Measurements from ENCODE around the gene OTUB1. TPM values are rescaled to one million over a fixed set of nuclear protein-coding genes. Genes with fewer than 3 reads are reported as not detected.

OTUB1 gene
- total RNA-seq (2022) = 50.9 and 56.0 TPM in 2 replicates
- Bru-seq, nascent RNA = percentile 59 among the genes with signal in this experiment
- BruChase-seq, experiment 1, labeled RNA remaining after a 6-hour chase = percentile 78 among the genes with signal in this experiment
- percentile 66 among the genes with signal in this experiment for BruChase-seq, experiment 2, labeled RNA remaining after a 2-hour chase
- long read RNA-seq, transcript OTUB1-201 (6 exons, 2,493 nt) = minor isoform, 37 of 259 reads
- long read RNA-seq, transcript OTUB1-209 (7 exons, 1,729 nt) = major isoform, 176 of 259 reads
- long read RNA-seq, partial matches to known transcripts = 5 of 259 reads
- long read RNA-seq, other reads (novel, unspliced or antisense) = 41 of 259 reads

- H3K4me3 Mint-ChIP-seq (ENCODE audit: unreplicated experiment) = peak within 1 kb of the TSS; percentile 87
- H3K9me3 Mint-ChIP-seq (ENCODE audit: unreplicated experiment) = no peaks in the 10 kb centered on the region
- H3K36me3 Mint-ChIP-seq (ENCODE audit: insufficient read depth, unreplicated experiment) = peaks cover 39% of the 10 kb centered on the region
- peak within 1 kb of the TSS; percentile 96 for H3K27ac Mint-ChIP-seq (ENCODE audit: low read depth, unreplicated experiment)
- no TSS peak for BruUV-seq (replicated peaks)
- DNase-seq (ENCODE audit: unreplicated experiment) = peak; percentile 98
- intact Hi-C loops (cut with micrococcal nuclease) = loop anchor here (1.0 to 5.0 kb wide), 2 partner anchors 10 to 161 kb away; no protein-coding TSS in a partner anchor
- no peaks in the 10 kb centered on the region for H3K27me3 Mint-ChIP-seq (ENCODE audit: insufficient read depth, unreplicated experiment)
- ChIA-PET POLR2A (interaction anchor here (0.7 to 1.7 kb wide), 10 partner anchors 9 to 195 kb away, joined by 3 to 36 read pairs (median 4); partner anchors contain the start of gene COX8A), CTCF (interaction anchor here (0.8 to 1.2 kb wide), 4 partner anchors 10 to 161 kb away, joined by 3 read pairs; no protein-coding TSS in a partner anchor)
- TF ChIP-seq CTCF (IDR thresholded peaks at IDR 0.05; ENCODE audit: unreplicated experiment) = no peak
- H3K4me1 Mint-ChIP-seq (ENCODE audit: insufficient read depth, unreplicated experiment) = peaks cover 10% of the 10 kb centered on the region
These were observed at the start of gene OTUB1 for GRCh38 chr11:63986156-63986931. Gene OTUB1, plus strand, starts transcription at chr11:63986438. Its CDS starts 19 bp downstream, at chr11:63986457.

GRCh38 chr11:63937713-63938478 lies 48.3 kb upstream of the OTUB1 start:
- peak; percentile 50 for DNase-seq (ENCODE audit: unreplicated experiment)
- H3K36me3 Mint-ChIP-seq (ENCODE audit: insufficient read depth, unreplicated experiment) = no peaks in the 10 kb centered on the region
- no peak for TF ChIP-seq CTCF (IDR thresholded peaks at IDR 0.05; ENCODE audit: unreplicated experiment)
- no peaks in the 10 kb centered on the region for H3K27me3 Mint-ChIP-seq (ENCODE audit: insufficient read depth, unreplicated experiment)
- H3K27ac Mint-ChIP-seq (ENCODE audit: low read depth, unreplicated experiment) = peak overlapping the region; percentile 69
- intact Hi-C loops (cut with micrococcal nuclease) = loop anchor here (10.0 kb wide), 1 partner anchor 53 kb away; no protein-coding TSS in a partner anchor
- peak overlapping the region; percentile 83 for H3K4me3 Mint-ChIP-seq (ENCODE audit: unreplicated experiment)
- ChIA-PET CTCF (interaction anchor here (0.6 to 1.8 kb wide), 3 partner anchors 11 to 110 kb away, joined by 3 to 10 read pairs (median 4); no protein-coding TSS in a partner anchor), POLR2A (interaction anchor here (0.7 to 3.6 kb wide), 6 partner anchors 40 to 124 kb away, joined by 3 to 19 read pairs (median 4); partner anchors contain the start of gene MARK2)
- no peaks in the 10 kb centered on the region for H3K9me3 Mint-ChIP-seq (ENCODE audit: unreplicated experiment)
- no TSS peak for BruUV-seq (replicated peaks)
- no peaks in the 10 kb centered on the region for H3K4me1 Mint-ChIP-seq (ENCODE audit: insufficient read depth, unreplicated experiment)

- no TSS peak for BruUV-seq (replicated peaks)
- H3K9me3 Mint-ChIP-seq (ENCODE audit: unreplicated experiment) = no peaks in the 10 kb centered on the region
- no peaks in the 10 kb centered on the region for H3K36me3 Mint-ChIP-seq (ENCODE audit: insufficient read depth, unreplicated experiment)
- H3K4me3 Mint-ChIP-seq (ENCODE audit: unreplicated experiment) = peak within 1 kb of the TSS; percentile 83
- intact Hi-C loops (cut with micrococcal nuclease) = loop anchor here (10.0 kb wide), 1 partner anchor 54 kb away; no protein-coding TSS in a partner anchor
- POLR2A ChIA-PET = interaction anchor here (0.7 to 3.6 kb wide), 5 partner anchors 36 to 125 kb away, joined by 3 to 19 read pairs (median 4); partner anchors contain the start of genes COX8A and MARK2
- H3K4me1 Mint-ChIP-seq (ENCODE audit: insufficient read depth, unreplicated experiment) = no peaks in the 10 kb centered on the region
- peak within 1 kb of the TSS; percentile 69 for H3K27ac Mint-ChIP-seq (ENCODE audit: low read depth, unreplicated experiment)
- no peaks in the 10 kb centered on the region for H3K27me3 Mint-ChIP-seq (ENCODE audit: insufficient read depth, unreplicated experiment)
- CTCF ChIA-PET = interaction anchor here (0.7 to 1.0 kb wide), 3 partner anchors 22 to 102 kb away, joined by 3 read pairs; partner anchors contain the start of gene RCOR2
- no peak for TF ChIP-seq CTCF (IDR thresholded peaks at IDR 0.05; ENCODE audit: unreplicated experiment)
- peak; percentile 96 for DNase-seq (ENCODE audit: unreplicated experiment)
These were observed 47.5 kb upstream of the OTUB1 start, which contains the start of gene NAA40 for GRCh38 chr11:63938479-63939396. Gene NAA40, plus strand, starts transcription at chr11:63939002. Its CDS starts 95 bp downstream, at chr11:63939097.
